HG03064 (cell line): Measurements from ENCODE around the gene AKAP13.

Source experiments
- ATAC-seq: cut with Tn5 transposase; IDR thresholded peaks from one replicate; pipeline ENCODE4 v1.9.1; 2021; ENCODE audit warnings: low read depth; ENCODE audit not compliant: unreplicated experiment

Gene AKAP13

DNA sequence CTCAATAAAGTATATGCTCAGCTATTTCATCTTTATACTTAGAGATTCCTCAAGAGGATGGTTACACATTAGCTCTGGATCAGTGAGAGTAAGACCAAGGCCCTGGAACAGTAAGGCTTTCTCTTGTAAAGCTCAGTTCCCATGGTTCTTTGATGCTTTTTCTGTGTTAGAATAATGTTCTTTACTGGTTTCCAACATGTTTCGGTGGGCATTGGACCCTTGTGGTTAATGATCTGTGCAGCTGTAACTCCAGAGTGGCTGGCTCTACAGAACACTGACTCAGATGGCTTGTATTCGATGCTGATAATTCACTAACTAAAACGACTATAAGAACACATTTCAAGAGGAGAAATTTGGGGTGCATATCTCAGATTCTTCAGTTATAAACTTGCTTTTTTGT is 114.7 kb downstream of the AKAP13 start:
- ATAC-seq = no peak

DNA sequence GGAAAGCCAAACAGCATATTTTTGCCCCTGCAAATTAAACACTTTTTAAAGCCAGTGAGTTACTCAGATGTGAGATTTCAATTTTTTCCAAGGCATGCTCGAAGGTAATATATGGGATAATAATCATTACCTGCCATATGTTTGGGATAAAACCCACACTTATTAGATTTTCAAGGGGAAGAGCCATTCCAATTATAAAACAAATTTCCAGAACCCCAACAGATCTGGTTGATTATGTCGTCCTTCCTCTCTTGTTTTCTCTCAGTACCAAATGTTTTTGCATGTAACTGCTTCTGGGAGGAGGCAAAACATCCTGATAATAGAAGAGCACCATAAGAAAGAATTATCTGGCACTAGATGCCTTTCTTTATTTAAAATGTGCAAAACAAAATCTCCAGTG is 115.1 kb downstream of the AKAP13 start:
- ATAC-seq = no peak

DNA sequence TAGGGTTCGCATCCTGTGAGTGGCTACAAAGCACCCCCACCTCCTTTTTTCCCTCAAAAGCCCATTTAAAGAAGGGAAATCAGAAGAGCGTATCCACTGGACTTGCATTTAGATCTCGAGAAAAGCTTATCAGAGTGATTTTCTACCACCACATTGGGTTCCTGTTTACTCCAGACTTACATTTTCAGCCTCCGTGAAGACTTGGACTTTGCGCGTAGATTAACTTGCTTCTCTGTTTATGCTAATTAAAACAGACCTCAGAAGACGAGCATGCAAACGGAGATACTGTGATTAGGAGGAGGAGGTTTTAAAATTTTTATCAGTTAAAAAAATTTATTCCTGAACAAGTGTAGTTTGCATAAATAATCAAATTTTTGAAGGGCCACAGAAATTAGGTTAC is 115.7 kb downstream of the AKAP13 start:
- no peak for ATAC-seq

DNA sequence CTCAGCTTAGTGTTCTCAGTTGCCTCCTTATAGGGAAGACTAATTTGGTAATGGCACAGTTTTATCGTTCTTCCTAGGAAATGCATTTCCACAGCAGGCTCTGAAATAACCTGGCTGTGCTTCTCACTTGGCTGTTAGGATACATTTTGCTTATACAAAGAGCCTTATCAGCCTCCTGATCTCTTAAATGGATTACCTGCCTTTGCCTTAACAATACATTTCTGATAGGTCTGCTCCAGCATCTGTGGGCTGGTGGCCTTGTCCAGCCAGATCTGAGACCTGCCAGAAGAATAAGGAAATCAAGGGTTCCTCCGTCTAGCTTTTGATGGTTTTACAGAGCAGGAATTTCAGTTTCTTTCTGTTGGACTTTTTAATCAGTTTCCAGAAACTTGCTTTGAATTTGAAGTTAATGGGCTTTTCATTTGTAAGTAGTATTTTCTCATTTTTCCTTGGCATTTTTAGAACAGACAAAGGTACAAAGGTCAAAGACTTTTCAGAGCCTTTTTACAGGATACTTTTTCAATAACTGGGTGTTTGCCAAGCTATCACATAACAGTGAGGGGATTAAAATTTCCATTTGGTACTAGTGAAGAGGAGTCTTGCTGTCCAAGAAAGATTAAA is 116.3 kb downstream of the AKAP13 start:
- ATAC-seq = no peak

DNA sequence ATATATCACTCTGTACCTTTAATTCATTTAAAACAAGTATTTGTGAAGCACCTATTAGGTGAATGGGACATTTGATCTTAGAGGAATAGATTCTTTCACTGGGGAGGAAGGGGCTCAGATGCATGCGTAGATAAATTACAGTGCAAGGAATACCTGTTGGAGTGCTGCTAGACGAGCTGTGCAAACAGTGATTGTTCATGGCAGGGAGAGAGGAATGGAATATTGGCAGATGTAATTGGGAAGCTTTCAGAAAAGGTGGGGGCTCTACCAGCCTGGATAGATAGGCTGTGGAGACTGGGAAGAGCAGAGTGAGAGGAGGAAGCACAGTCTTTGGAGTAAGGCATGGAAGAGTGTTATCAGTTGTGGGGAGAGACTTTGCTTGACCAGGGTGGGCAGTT is 116.8 kb downstream of the AKAP13 start:
- ATAC-seq = no peak

DNA sequence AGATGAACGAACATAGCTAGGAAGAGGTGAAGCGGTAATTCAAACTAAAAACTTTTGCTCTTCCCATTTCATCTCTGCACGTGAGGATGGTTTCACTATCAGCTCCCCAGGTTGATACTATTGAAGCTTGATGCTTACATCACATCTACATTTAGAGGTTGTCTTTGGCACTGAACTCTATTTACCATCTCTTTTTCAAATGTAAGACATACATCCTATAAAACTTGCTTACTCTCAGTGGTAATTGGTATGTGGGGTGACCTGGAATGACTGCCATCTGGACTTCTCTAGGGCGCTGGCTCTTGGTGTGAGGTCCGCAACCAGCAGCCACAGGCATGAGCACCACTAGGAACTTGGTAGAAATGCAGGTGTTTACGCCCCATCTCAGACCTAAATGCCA is 118.1 kb downstream of the AKAP13 start:
- no peak for ATAC-seq

DNA sequence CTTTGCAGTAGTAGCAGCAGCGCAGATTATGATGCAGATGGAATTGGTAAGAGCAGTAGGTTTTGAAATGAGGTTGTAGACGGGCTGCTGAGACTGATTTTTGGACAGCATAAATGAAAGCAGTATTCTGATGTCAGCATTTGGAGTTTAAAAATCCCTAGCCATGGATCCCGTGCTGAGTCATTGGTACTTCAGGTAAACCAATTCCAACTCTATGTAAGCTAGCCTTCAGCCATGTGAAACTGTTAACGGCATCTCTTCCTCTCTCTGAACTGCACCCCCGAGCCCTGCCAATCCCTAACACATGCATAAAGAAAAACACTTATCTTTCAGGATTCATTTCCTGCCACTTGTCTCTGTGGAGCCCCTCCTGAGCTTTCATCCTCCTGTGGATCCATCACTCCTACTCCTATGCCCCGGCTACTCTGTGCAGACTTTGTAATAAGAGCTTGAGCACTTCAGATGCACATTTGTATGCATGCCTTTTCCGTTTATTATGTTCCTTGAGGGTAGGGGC is 119.0 kb downstream of the AKAP13 start:
- ATAC-seq = no peak

DNA sequence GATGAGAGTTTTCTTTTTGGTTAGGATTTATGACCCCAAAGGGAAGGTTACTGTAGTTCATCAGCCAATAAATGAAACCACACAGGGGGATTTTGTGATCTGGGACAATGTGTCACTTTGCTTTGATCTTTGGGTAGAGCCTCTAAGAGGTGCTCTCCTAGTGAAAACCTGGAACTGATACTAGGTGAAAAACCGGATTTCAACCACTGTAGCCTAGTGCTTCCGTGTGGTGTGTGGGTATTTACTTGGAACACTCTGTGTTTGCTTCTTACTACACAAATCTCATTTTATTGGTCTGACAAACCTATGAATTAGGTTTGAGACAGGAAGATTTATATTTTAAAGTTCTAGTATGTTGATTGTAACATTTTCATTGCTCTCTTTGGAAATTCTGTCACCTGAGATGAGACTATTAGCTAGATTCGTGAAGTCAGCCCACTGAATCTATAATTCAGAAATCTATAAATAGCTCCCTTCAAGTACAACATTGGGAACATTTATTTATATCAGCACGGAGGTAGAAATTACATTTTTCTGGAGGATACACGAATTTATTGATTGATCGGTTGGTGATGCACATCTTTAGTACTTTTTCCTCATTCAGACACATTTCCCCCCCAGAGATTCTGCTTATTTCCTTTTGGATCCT is 119.8 kb downstream of the AKAP13 start:
- ATAC-seq = no peak

DNA sequence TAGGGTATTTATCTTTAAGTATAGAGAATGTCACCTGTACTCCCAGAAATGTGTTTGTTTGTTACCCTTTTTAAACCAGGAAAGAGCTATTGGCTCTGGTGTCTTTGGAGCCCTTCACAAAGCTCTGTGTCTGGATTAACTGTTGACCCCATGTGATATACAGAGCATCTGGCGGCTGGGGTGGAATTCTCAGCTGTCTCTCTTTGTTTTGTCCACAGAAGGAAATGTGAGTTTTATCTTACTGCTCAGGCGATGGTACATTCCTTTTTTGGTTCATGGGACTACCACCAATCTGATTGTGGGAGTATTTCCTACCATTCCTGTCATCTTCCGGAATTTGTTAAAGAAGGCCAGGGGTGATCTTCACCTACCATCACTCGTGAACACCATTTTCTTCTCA is 120.3 kb downstream of the AKAP13 start:
- ATAC-seq = no peak

DNA sequence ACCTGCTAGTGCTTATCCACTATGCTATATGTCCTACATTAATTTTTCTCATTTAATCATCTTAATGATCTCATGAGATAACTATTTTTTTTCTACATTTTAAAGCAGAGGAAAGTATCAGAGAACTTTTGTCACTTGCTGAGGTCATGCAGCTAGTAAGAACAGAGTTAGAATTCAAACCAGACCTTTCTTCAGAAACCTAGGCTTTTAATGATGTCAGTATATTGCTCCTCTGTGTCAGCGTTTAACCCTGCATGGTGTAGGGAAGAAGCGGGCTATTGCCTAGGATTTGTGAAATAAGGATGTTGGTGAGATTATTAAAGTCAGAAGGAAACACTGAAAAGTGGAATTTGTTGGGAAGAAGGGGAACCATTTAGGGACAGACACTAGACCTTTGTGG is 121.2 kb downstream of the AKAP13 start:
- no peak for ATAC-seq

DNA sequence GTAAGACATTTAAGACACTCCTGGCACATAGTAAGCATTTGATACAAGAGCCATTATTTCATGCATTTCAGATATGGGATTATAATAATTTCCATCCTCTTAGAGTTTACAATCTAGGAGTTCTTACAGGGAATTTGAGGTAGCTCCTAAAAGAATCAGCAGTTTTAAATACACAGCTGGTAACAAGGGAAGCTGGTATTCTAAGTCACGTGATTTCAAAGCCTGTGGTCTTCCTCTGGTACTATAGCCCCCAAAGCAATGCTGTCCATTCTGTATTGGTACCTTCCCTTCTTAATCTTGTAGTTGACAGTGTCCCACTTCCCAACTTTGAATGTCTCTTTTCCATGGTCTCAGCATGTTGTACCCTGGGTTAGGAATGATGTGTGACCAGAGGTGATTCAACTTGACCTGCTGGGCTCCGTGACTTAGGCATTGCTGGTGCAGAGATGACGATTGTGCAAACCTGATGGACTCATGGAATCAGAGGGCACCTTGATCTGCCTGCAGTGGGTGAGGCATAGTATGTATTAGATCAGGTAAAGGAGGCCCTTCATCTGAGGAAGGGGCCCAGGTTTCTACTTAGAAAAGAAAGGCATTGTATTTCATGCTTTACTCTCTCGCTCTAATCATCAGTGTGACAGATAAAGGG is 122.9 kb downstream of the AKAP13 start:
- ATAC-seq = no peak

DNA sequence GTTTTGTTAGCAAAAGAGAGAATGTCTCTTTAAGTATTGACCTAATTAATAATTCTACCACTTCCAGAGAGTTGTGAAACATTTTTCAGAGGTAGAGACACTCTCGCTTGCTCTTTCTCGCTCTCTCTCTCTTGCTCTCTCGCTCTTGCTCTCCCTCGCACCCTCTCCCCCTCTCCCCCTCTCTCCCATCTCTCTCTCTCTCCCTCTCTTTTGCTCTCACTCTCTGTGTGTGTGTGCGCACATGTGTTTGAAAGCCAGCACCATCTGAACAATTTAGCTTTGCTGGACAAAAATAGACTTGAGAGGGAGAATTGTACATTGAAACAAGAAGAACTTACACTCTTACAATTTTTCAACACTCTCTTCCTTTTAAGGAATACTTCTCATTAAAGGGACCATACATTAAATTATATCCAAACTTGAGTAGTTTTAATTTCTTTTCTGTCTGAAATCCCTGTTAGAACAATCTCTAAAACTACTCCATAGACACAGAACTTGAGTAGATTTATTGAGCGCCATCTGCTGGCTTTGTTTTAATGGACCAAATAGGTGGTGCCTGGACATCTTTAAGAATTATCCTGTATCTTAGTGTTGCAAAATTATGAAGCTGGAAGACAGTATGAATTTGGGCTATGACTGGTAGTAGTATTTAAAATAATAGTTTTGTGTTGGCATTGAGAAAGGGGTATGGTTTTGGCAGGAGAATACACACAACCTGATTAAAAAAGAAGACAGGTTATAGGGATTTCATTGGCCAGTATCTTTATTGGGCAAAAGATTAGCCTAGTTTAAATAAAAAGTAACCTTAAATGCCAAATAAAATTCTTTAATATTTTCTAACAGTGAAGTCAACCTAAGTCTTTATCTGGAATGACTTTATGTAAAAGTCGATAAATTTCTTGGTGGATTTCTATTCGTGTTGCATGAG is 124.6 kb downstream of the AKAP13 start:
- ATAC-seq = no peak

DNA sequence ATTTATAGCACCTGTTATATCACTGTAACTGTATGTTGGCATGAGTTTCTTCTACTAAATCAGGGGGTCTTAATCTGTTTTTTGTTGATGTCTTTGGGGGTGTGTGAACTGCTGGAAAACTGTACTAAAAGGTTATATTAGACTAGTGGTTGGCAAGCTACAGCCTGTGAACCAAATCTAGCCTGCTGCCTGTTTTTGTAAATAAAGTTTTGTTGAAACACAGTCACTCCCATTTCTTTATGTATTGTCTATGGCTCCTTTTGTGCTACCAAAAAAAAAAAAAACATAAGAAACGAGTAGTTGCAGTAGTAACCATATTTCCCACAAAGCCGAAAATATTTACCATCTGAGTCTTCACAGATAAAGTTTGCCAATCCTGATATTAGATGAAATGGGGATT is 126.7 kb downstream of the AKAP13 start:
- ATAC-seq = no peak

DNA sequence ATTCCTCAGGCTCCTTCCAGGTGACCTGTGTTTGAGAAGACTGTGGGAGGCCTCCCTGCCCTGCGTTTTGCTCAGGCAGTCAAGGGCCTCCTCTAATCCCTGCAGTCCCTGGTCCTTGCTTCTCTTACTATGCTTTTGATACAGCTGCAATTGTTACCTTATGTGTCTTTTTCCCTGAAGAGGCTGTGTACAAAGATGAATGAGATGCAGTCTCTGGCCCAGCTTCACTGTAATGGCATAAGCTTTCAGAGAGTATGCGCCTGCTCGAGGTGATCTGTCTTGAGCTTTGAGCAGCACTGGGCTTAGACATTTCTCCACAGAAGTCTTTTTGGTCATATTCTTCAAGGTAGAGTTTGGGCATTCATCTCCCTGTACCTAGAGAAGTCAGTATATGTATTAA is 129.6 kb downstream of the AKAP13 start:
- no peak for ATAC-seq

DNA sequence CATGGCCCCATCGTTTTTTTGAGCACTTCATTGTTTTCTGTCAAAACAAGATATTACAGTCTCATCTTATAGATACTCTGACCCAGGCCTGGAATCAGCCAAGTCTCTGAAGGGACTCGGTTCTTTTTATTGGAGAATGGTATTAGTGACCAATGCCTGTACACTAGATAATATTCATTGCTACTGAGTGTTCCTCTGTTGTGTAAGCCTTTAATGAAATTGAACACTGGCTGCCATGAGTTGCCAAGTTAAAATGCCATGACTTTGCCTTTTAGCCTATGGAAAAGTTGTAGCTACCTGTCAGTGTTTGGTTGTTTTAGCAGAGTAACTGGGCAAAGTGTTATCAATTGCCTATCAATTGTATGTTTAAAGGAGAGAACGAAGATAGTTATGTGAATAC is 134.0 kb downstream of the AKAP13 start:
- no peak for ATAC-seq

DNA sequence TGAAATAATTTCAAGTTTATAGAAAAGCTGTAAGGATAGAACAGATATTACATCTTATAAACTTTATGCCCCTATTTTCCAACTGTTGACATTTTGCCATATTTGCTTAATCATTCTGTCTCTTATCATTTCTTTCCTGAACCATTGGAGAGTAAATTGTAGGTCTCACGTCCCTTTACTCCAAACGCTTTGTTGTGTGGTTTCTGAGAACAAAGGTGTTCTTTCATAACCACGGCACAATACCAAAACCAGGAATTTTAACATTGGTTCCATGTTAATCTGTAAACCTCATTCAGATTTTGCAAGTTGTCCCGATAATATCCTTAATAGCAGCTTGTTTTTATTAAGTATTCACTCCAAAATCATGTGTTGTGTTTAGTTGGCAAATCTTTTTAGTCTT is 134.8 kb downstream of the AKAP13 start:
- ATAC-seq = no peak

DNA sequence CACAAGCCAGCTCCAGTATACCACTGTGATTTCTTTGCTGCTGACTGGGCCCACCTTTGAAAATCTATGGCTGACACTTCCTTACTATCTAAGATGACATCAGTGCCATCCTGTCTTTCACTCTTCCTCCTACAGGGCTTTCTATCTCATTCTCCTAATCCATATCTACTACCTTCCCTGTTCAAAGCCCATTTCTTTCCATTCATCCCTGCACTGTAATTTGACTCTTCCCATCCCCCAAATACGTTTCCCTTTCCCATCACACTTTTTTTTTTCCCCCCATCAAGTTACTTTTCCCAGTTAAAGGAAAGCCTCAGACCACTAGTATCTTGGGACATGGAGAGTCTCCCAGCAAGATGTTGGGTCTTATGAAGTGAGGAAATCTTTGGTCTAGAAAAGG is 136.7 kb downstream of the AKAP13 start:
- no peak for ATAC-seq

DNA sequence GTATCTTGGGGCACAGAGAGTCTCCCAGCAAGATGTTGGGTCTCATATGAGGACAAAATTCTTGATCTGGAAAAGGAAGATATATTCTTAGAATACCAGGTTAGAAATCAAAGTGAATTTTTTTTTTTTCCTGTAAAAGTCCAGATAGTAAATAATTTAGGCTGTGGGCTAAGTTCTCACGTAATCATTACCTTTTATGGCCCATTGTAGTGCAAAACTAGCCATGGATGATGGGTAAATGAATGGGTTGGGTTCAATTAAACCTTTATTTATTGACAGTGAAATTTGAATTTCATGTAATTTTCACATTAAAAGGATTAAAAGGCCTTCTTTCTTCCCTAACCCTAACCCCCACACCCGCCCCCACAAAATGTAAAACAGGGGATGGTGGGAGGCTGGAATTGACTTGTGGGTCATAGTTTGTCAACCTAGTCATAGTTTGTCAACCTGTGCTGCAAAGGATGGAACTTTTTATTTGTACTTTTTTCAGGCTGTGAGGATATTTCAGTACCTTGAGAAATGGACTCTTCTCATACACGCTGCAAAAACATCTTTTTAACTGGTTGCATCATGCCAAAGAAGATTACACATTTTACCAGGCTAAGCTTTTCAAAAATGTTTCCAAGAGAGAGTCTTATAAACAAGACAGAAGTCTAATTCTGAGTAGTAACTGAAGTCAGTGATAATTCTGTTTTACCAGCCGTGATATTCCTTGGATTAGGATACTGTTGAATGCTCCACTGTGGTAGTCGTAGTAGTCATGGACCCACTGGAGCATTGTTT is 138.8 kb downstream of the AKAP13 start:
- ATAC-seq = no peak

DNA sequence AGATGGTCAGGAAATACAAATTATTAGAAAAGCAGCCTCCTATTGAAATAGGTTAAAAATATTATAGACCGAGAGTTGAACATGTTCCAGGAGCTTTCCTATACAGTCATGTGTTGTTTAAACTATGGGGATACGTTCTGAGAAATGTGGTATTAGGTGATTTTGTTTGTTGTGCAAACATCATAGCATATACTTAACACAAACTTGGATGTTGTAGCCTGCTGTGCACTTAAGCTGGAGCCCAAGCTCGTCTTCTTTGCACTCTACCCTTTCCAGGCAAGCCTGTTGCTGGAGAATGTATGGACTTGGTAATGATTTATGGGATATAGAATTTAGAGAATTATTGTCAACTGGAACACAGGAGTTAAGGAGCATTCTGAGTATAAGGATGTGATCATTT is 140.2 kb downstream of the AKAP13 start:
- no peak for ATAC-seq

DNA sequence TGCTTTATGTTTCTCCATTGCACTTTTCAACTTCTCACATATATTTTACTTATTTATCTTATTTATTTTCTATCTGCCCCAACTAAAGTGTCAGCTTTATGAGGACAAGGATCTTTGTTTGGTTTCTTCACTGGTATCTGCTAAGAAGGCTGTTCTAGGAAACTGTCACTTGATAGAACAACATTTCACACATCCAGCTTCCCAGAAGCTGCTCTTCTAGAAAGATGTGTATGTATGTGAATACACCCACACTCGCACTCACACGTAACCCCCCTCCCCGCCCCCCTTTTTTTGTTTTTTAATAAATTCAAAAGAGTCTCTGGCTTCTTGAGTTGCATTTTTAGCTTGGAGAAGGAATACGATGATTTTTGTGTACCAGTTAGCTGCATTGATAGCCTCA is 143.1 kb downstream of the AKAP13 start:
- no peak for ATAC-seq
